ENCODE data around the gene ADRB2. TPM values are rescaled to one million over a fixed set of nuclear protein-coding genes. Genes with fewer than 3 reads are reported as not detected.

ADRB2 gene
- total RNA-seq, 6 experiments from 2014 or later, result 0.99 to 2.8 (median 1.8) TPM

DNA sequence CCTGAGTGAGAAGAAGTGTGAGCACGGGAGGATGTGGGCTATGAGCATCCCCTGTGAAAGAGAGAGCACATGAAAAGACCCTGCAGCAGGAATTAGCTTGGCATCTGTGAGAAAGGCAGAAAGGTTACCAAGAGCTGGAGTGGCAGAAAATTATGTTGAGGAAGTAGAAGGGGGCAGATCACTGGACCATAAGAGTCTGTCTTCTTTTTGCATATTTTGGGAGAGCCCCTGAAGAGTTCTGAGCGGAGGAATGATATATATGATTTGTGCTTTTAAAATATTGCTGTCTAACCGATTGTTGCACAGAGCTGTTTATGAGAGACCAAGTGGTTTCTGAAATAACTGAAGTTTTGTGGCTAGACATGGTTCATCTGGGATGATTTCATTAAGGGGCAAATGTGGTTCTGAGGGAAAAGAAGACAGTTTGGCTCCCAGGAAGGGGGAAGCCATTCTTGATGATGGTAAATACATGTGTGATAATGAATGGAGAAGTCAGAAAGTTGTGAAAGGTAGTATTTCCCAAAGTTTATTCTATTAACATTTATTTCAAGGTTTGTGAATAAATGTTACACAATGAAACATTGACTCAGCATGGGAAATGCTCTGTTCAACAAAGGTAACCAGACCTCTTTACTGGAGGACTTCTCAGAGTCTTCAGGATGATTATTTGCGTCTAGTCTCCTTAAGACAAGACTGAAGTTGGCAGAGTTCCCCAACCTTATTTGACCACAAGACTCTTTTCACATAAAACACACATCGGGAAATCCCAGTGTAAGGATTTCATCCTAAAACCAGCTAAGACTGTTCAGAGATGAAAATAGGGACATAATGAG is 31.5 kb upstream of the ADRB2 start:
- no peak for TF ChIP-seq POLR2A (IDR thresholded peaks at IDR 0.05)
- TF ChIP-seq, protein P1, sequence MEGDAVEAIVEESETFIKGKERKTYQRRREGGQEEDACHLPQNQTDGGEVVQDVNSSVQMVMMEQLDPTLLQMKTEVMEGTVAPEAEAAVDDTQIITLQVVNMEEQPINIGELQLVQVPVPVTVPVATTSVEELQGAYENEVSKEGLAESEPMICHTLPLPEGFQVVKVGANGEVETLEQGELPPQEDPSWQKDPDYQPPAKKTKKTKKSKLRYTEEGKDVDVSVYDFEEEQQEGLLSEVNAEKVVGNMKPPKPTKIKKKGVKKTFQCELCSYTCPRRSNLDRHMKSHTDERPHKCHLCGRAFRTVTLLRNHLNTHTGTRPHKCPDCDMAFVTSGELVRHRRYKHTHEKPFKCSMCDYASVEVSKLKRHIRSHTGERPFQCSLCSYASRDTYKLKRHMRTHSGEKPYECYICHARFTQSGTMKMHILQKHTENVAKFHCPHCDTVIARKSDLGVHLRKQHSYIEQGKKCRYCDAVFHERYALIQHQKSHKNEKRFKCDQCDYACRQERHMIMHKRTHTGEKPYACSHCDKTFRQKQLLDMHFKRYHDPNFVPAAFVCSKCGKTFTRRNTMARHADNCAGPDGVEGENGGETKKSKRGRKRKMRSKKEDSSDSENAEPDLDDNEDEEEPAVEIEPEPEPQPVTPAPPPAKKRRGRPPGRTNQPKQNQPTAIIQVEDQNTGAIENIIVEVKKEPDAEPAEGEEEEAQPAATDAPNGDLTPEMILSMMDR (IDR thresholded peaks at IDR 0.05), result no peak
- H3K9me3 ChIP-seq, result no peaks in the 10 kb centered on the region
- 55% methylated on average over 5 of the region's 5 CpGs for WGBS (ENCODE audit: insufficient coverage, low coverage, low lambda C conversion rate, missing lambda C conversion rate)
- no peaks in the 10 kb centered on the region for H3K27me3 ChIP-seq
- no peaks in the 10 kb centered on the region for H3K4me1 ChIP-seq
- no peak overlapping the region for H3K4me3 ChIP-seq
- H3K36me3 ChIP-seq, result no peaks in the 10 kb centered on the region
- ATAC-seq (no peak), DNase-seq (no peak)
- no peak overlapping the region for H3K27ac ChIP-seq
- intact Hi-C loops (cut with DNase I), result no loop called here

DNA sequence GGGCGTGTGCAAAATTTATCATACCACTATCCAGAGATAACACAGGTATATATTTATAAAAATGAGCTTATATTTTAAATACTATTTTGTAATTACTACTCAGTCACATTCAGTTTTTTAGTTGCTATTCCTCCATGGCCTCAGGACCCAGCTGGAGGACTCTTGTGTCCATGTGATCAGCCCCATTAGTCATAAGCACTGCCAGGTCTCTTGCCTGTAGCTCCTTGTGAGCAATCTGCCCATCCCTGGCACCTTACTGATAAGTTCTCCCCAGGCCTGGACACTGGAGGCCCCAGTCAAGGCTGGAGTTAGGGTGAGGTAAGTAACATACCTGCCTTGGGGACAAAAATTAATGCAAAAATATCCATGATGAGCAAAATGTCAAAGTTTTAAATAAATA is 29.5 kb upstream of the ADRB2 start:
- DNase-seq (no peak), ATAC-seq (no peak)
- TF ChIP-seq POLR2A (IDR thresholded peaks at IDR 0.05), result no peak
- TF ChIP-seq, protein P1 (IDR thresholded peaks at IDR 0.05), result no peak
- Histone ChIP-seq H3K36me3 (no peaks in the 10 kb centered on the region), H3K4me1 (peaks cover 0 to 15% (median 5%) of the 10 kb centered on the region in 4 donors), H3K27ac (no peak overlapping the region), H3K27me3 (no peaks in the 10 kb centered on the region), H3K4me3 (no peak overlapping the region), H3K9me3 (no peaks in the 10 kb centered on the region)
- intact Hi-C loops (cut with DNase I), result no loop called here
- WGBS (ENCODE audit: insufficient coverage, low coverage, low lambda C conversion rate, missing lambda C conversion rate), result 100% methylated on average over 1 of the region's 1 CpG

DNA sequence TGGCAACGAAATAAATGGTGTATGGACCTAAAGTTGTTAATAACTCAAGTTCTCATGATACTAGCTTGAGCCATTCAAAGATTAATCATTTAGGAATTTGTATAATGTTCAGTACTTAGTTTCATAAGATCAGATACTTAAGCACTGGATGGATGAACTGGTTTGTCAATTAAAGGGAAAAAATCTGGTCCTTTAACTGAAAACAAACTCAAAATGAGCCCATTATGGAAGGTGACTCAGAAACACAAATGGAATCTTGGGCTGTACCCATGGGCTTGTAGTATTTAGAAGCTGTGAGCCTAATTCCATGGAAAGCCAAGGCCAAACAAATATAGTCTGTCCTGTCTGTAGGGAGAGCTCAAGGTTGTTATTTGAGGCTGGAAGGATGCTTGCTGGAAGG is 27.6 kb upstream of the ADRB2 start:
- H3K27me3 ChIP-seq, result no peaks in the 10 kb centered on the region
- intact Hi-C loops (cut with DNase I), result no loop called here
- H3K27ac ChIP-seq, result no peak overlapping the region
- no peaks in the 10 kb centered on the region for H3K36me3 ChIP-seq
- no peak for ATAC-seq
- 92% methylated on average over 1 of the region's 1 CpG for WGBS (ENCODE audit: insufficient coverage, low coverage, low lambda C conversion rate, missing lambda C conversion rate)
- no peak overlapping the region for H3K4me3 ChIP-seq
- no peak for TF ChIP-seq POLR2A (IDR thresholded peaks at IDR 0.05)
- TF ChIP-seq, protein P1 (IDR thresholded peaks at IDR 0.05), result no peak
- no peak for DNase-seq
- peaks cover 0 to 20% (median 8%) of the 10 kb centered on the region in 4 donors for H3K4me1 ChIP-seq
- no peaks in the 10 kb centered on the region for H3K9me3 ChIP-seq

DNA sequence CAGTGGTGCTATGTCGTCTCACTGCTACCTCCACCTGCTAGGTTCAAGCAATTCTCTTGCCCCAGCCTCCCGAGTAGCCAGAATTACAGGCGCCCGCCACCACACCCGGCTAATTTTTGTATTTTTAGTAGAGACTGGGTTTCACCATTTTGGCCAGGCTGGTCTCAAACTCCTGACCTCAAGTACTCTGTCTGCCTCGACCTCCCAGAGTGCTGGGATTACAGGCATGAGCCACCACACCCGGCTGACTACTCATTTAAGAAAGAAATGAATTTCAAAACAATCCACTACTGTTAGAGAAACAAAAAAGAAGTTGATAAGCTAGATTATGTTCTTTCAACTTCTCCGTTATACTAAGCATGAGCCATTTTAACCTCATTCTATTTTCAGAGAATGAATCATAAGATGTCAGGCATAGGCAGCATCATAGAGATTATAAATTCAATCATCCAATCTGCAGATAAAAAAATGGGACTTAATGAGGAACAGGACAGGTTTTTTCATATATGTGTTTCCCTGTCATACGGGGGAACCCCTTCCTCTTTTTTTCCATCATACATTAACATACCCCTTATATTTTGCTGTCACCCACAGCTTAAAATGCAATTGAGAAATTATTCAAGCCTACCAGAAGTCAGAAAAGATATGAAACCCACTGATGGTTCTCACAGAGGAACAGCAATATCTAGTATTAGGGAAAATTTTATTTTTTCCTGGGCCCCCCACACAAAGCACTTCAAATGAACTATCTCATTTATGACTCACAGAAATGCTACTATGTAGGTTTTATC is 26.5 kb upstream of the ADRB2 start:
- no peak for ATAC-seq
- peaks cover 0 to 20% (median 8%) of the 10 kb centered on the region in 4 donors for H3K4me1 ChIP-seq
- no peaks in the 10 kb centered on the region for H3K36me3 ChIP-seq
- H3K4me3 ChIP-seq, result no peak overlapping the region
- DNase-seq, result no peak
- H3K27ac ChIP-seq, result no peak overlapping the region
- H3K9me3 ChIP-seq, result no peaks in the 10 kb centered on the region
- WGBS (ENCODE audit: insufficient coverage, low coverage, low lambda C conversion rate, missing lambda C conversion rate), result 78% methylated on average over 9 of the region's 9 CpGs
- intact Hi-C loops (cut with DNase I), result no loop called here
- TF ChIP-seq, protein P1 (IDR thresholded peaks at IDR 0.05), result no peak
- no peak for TF ChIP-seq POLR2A (IDR thresholded peaks at IDR 0.05)
- no peaks in the 10 kb centered on the region for H3K27me3 ChIP-seq

All from right lobe of liver (tissue), 6 donors.